Skeletal muscle tissue (tissue), 4 donors: ENCODE data around the gene COMMD10. TPM values are rescaled to one million over a fixed set of nuclear protein-coding genes. Genes with fewer than 3 reads are reported as not detected.

Source experiments
- H3K27ac ChIP-seq: one replicate; pipeline ENCODE4 v1.7.0; 2013; ENCODE audit warnings: mild to moderate bottlenecking, low read depth, low read length, inconsistent platforms
- H3K27me3 ChIP-seq, 3 donors: one replicate each; pipeline ENCODE4 v1.7.0; 2013; ENCODE audit warnings: low read length in 3 of 3; ENCODE audit not compliant: control insufficient read depth in 3 of 3, insufficient read depth in 3 of 3
- H3K36me3 ChIP-seq, 3 donors: one replicate each; pipeline ENCODE4 v1.7.0; 2013; ENCODE audit warnings: low read length in 3 of 3; ENCODE audit not compliant: control insufficient read depth in 3 of 3, insufficient read depth in 3 of 3
- H3K4me1 ChIP-seq, 3 donors: one replicate each; pipeline ENCODE4 v1.7.0; 2013; ENCODE audit warnings: low read length in 3 of 3, mild to moderate bottlenecking in 3 of 3; ENCODE audit not compliant: control insufficient read depth in 3 of 3, insufficient read depth in 3 of 3
- H3K4me3 ChIP-seq, 3 donors: one replicate each; pipeline ENCODE4 v1.7.0; 2013; ENCODE audit warnings: low read length in 3 of 3
- H3K9ac ChIP-seq, 3 donors: one replicate each; pipeline ENCODE4 v1.7.0; 2013; ENCODE audit warnings: low read length in 3 of 3, mild to moderate bottlenecking in 3 of 3, moderate library complexity in 2 of 3, low read depth in 1 of 3
- H3K9me3 ChIP-seq, 3 donors: one replicate each; pipeline ENCODE4 v1.7.0; 2013; ENCODE audit warnings: low read length in 3 of 3; ENCODE audit not compliant: control insufficient read depth in 3 of 3
- total RNA-seq: library from RNA; depleted of rRNA; stranded (reverse); fragments of >200 nt; gene quantifications from one replicate; pipeline ENCODE4 v1.2.3, GENCODE V29; 2014
- donor health status: Osteomylitis.

COMMD10 gene
- total RNA-seq, 1 donor from 2014 or later: 37.1 TPM

DNA sequence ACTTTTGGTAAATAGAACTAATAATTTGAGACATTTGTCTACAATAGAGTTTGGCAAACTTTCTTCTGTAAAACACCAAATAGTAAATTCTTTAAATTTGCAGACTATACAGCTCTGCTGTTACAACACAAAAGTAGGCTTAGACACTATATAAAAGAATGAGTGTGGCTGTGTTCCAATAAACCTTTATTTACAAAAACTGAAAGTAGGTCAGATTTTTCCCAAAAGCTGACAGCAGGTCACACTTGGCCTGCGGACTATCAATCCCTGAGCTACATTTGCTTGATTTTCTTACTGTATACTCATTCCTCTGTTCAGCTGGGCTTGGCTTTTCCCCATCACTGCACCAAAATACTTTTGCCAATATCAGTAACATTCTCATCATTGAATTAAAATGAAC lies 189.4 kb downstream of the COMMD10 start:
- Histone ChIP-seq H3K4me3 (no peak overlapping the region), H3K4me1 (no peaks in the 10 kb centered on the region), H3K9me3 (peaks cover 0 to 2% (median 0%) of the 10 kb centered on the region in 3 donors)

DNA sequence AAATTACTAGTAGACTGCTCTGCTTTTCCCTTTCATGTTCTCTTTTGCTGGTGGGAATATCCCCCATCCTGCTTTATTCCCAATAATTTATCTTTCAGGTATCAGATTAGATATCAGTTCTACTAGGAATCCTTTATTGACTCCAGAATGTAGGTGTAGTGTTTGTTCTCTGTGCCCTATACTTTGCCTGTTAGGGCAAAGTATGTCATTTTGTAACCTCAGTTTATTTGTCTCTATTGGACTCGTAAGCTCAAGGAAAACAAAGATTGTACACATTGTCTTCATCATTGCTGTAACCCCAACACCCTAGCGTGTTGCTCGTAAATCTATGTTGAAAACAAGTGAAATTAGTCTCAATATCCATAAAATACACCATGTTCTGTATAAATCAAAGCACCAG lies 190.5 kb downstream of the COMMD10 start:
- no peak overlapping the region for H3K27ac ChIP-seq
- peaks cover 0 to 2% (median 0%) of the 10 kb centered on the region in 3 donors for H3K9me3 ChIP-seq
- no peak overlapping the region for H3K4me3 ChIP-seq
- H3K4me1 ChIP-seq: no peaks in the 10 kb centered on the region
- no peaks in the 10 kb centered on the region for H3K36me3 ChIP-seq
- H3K9ac ChIP-seq: no peak overlapping the region
- H3K27me3 ChIP-seq: no peaks in the 10 kb centered on the region

More for the DNA sequence above, 189.4 kb downstream of the COMMD10 start:
- no peak overlapping the region for H3K9ac ChIP-seq
- no peak overlapping the region for H3K27ac ChIP-seq
- no peaks in the 10 kb centered on the region for H3K27me3 ChIP-seq
- H3K36me3 ChIP-seq: no peaks in the 10 kb centered on the region

DNA sequence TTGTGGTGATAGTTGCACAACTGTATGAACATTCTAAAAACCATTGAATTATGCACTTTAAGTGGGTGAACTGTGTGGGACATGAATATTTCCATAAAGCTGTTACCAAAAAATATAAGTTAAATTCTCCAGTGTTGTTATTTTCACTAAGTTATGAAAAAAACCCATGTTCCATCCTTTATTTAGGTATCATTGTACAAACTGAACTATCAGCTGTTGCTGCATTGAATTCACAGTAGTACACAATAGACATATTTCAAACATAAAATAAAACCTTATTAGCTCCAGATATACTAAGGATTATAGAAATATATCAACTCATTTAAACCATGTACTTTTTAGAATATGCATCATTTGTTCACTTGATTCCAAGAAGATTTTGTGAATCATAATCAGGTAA lies 192.1 kb downstream of the COMMD10 start:
- Histone ChIP-seq H3K36me3 (no peaks in the 10 kb centered on the region), H3K4me3 (no peak overlapping the region), H3K27ac (no peak overlapping the region), H3K9ac (no peak overlapping the region), H3K4me1 (no peaks in the 10 kb centered on the region), H3K9me3 (peaks cover 0 to 2% (median 0%) of the 10 kb centered on the region in 3 donors), H3K27me3 (no peaks in the 10 kb centered on the region)

DNA sequence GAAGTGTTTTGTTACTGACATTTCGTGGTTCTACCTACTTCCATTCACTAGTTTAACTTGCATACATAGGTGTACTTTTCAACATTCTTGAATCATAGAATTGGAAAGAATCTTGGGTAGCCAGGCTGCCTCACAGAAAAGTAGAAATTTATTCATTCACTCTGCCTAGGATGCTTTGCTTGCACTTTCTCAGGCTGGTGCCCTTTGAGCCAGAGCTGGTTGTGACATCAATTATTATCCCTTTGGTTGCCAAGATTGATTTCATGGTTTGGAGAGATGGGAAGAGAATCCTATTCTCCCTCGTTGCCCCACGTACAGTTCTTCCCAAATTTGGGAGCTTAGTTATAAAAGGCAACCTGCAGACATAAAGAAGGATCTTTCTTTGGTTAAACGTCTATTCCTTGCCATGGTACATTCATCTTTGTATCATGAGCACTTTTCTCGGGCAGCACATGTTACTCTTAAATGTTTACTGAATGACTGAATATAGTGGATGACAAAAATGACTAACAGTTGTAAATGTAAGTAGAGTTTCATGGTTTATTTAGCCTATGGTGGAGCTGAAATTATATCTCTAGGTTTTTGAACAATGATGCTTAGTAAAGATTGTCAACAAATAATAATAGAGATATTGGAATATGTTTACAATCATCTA lies 195.5 kb downstream of the COMMD10 start:
- Histone ChIP-seq H3K4me1 (no peaks in the 10 kb centered on the region), H3K9me3 (peaks cover 0 to 2% (median 0%) of the 10 kb centered on the region in 3 donors), H3K27ac (no peak overlapping the region), H3K36me3 (no peaks in the 10 kb centered on the region), H3K4me3 (no peak overlapping the region), H3K9ac (no peak overlapping the region), H3K27me3 (no peaks in the 10 kb centered on the region)

GRCh38 chr5:116281309-116281708 lies 196.5 kb downstream of the COMMD10 start:
- Histone ChIP-seq H3K36me3 (no peaks in the 10 kb centered on the region), H3K27me3 (no peaks in the 10 kb centered on the region), H3K9me3 (peaks cover 0 to 2% (median 0%) of the 10 kb centered on the region in 3 donors), H3K27ac (no peak overlapping the region), H3K9ac (no peak overlapping the region), H3K4me3 (no peak overlapping the region), H3K4me1 (no peaks in the 10 kb centered on the region)

GRCh38 chr5:116288524-116288923 lies 203.7 kb downstream of the COMMD10 start:
- no peak overlapping the region for H3K9ac ChIP-seq
- H3K4me1 ChIP-seq: no peaks in the 10 kb centered on the region
- H3K36me3 ChIP-seq: no peaks in the 10 kb centered on the region
- no peaks in the 10 kb centered on the region for H3K27me3 ChIP-seq
- peaks cover 0 to 2% (median 0%) of the 10 kb centered on the region in 3 donors for H3K9me3 ChIP-seq
- H3K27ac ChIP-seq: no peak overlapping the region
- H3K4me3 ChIP-seq: no peak overlapping the region

- no peak overlapping the region for H3K4me3 ChIP-seq
- H3K9ac ChIP-seq: no peak overlapping the region
- H3K36me3 ChIP-seq: no peaks in the 10 kb centered on the region
- no peaks in the 10 kb centered on the region for H3K4me1 ChIP-seq
- H3K27ac ChIP-seq: no peak overlapping the region
- no peaks in the 10 kb centered on the region for H3K27me3 ChIP-seq
- peaks cover 0 to 2% (median 0%) of the 10 kb centered on the region in 3 donors for H3K9me3 ChIP-seq
These were observed 204.5 kb downstream of the COMMD10 start for GRCh38 chr5:116289276-116289675.

GRCh38 chr5:116291271-116291670 lies 206.4 kb downstream of the COMMD10 start:
- no peaks in the 10 kb centered on the region for H3K36me3 ChIP-seq
- no peaks in the 10 kb centered on the region for H3K4me1 ChIP-seq
- no peak overlapping the region for H3K9ac ChIP-seq
- no peak overlapping the region for H3K27ac ChIP-seq
- H3K27me3 ChIP-seq: no peaks in the 10 kb centered on the region
- H3K4me3 ChIP-seq: no peak overlapping the region
- H3K9me3 ChIP-seq: peaks cover 0 to 2% (median 0%) of the 10 kb centered on the region in 3 donors

DNA sequence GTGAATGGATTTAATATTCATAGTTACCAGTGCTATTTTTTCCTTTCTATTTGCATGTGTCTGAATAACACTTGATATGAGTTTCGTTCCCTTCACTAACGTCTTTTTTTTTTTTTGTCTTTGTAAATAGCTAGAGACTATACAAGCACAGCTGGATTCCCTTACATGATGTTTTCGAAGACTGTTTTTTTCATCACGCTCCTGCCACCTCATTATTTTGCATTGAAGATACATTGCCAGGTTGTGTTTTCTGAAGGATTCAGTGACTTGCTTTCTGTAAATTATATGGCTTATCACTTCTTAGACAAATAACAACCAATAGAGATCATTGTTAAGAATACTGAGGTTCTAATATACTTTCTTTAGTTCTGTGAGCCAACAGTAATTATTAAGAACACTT lies 207.5 kb downstream of the COMMD10 start:
- no peaks in the 10 kb centered on the region for H3K27me3 ChIP-seq
- no peaks in the 10 kb centered on the region for H3K9me3 ChIP-seq
- H3K4me1 ChIP-seq: no peaks in the 10 kb centered on the region
- H3K36me3 ChIP-seq: peaks cover 0 to 1% (median 0%) of the 10 kb centered on the region in 3 donors
- H3K9ac ChIP-seq: no peak overlapping the region
- no peak overlapping the region for H3K4me3 ChIP-seq
- no peak overlapping the region for H3K27ac ChIP-seq

GRCh38 chr5:116296335-116297072 lies 211.7 kb downstream of the COMMD10 start:
- H3K9me3 ChIP-seq: peaks cover 0 to 6% (median 3%) of the 10 kb centered on the region in 3 donors
- no peak overlapping the region for H3K9ac ChIP-seq
- H3K4me1 ChIP-seq: no peaks in the 10 kb centered on the region
- H3K27me3 ChIP-seq: no peaks in the 10 kb centered on the region
- peaks cover 5 to 27% (median 14%) of the 10 kb centered on the region in 3 donors for H3K36me3 ChIP-seq
- no peak overlapping the region for H3K27ac ChIP-seq
- no peak overlapping the region for H3K4me3 ChIP-seq
